Transverse colon (tissue), 4 donors: ENCODE results near the gene CXCR4. TPM values are rescaled to one million over a fixed set of nuclear protein-coding genes. Genes with fewer than 3 reads are reported as not detected.

Experiments used
- DNase-seq: peaks from one replicate; pipeline ENCODE4 v3.0.0-alpha.2; 2019
- H3K27ac ChIP-seq, 4 donors: fragments of 200-600 bp; sonication (generic); 2 replicates each; pipeline ENCODE4 v1.5.1; 2016 to 2018; ENCODE audit warnings: inconsistent platforms in 4 of 4
- H3K27me3 ChIP-seq: fragments of 200-600 bp; sonication (generic); 2 replicates; pipeline ENCODE4 v1.5.1; 2017; ENCODE audit warnings: inconsistent platforms
- H3K36me3 ChIP-seq, 4 donors: fragments of 200-600 bp; sonication (generic); 2 replicates each; pipeline ENCODE4 v1.5.1; 2017 to 2019; ENCODE audit warnings: inconsistent platforms in 4 of 4
- H3K4me1 ChIP-seq, 4 donors: fragments of 200-600 bp; sonication (generic); 2 replicates each; pipeline ENCODE4 v1.5.1; 2017 to 2020; ENCODE audit warnings: inconsistent platforms in 4 of 4
- H3K4me3 ChIP-seq, 4 donors: fragments of 200-600 bp; sonication (generic); 1 replicate in 1 of 4; 2 replicates in 3 of 4; pipeline versions ENCODE4 v1.5.1 to v1.6.1; 2017 to 2019; ENCODE audit warnings: inconsistent platforms in 4 of 4
- H3K9me3 ChIP-seq, 2 donors: fragments of 200-600 bp; sonication (generic); 2 replicates each; pipeline ENCODE4 v1.5.1; 2017 to 2019; ENCODE audit warnings: inconsistent platforms in 2 of 2
- EP300 ChIP-seq: sonication (generic); formaldehyde crosslinking; IDR thresholded peaks from one replicate; pipeline ENCODE4 v1.6.1; 2017; ENCODE audit warnings: antibody characterized with exemption, low read depth
- POLR2A ChIP-seq: fragments of 450-650 bp; IDR thresholded peaks from one replicate; pipeline ENCODE4 v1.6.1; 2016; ENCODE audit warnings: antibody characterized with exemption, mild to moderate bottlenecking, moderate library complexity
- POLR2AphosphoS5 ChIP-seq, 3 donors: sonication (generic); formaldehyde crosslinking; IDR thresholded peaks; one replicate each; pipeline ENCODE4 v1.6.1; 2016; ENCODE audit warnings: antibody characterized with exemption in 3 of 3
- WGBS, 2 donors: methylation state at CpG; one replicate each; pipeline ENCODE4 v1.1.5; 2018; ENCODE audit warnings: low coverage in 1 of 2; 5-methylcytosine and 5-hydroxymethylcytosine counted together
- in situ Hi-C, 4 donors: fragments of 200-750 bp; cut with MboI; loops; one replicate each; pipeline versions ENCODE4 v1.15.0 to v1.15.1; 2017; ENCODE audit warnings: low sequenced_read_pairs in 3 of 4, low pct_ligation_motif_present in 1 of 4, low pct_unique_long_range_greater_than_20kb in 1 of 4
- intact Hi-C: fragments of 100-400 bp; cut with DNase I; formaldehyde crosslinking; loops from one replicate; pipeline ENCODE4 v1.15.1; 2023; ENCODE audit warnings: low total_unique reads
- total RNA-seq, 4 donors: library from RNA; depleted of rRNA; stranded (reverse); fragments of >200 nt; gene quantifications; one replicate each; pipeline ENCODE4 v1.1.0, GENCODE V29; 2016
- TF ChIP-seq, protein P1 (sequence below), 5 experiments: fragments of 200-600 bp in 3 of 5; fragments of 450-650 bp in 2 of 5; sonication (generic) in 3 of 5; IDR thresholded peaks; 1 replicate in 2 of 5; 2 replicates in 3 of 5; pipeline ENCODE4 v1.5.1; 2016 to 2017; ENCODE audit warnings: antibody characterized with exemption in 5 of 5, inconsistent platforms in 3 of 5, mild to moderate bottlenecking in 2 of 5, moderate library complexity in 1 of 5

The CXCR4 gene
- total RNA-seq, 4 donors from 2014 or later = 9.6 to 62.7 (median 27.0) TPM

DNA sequence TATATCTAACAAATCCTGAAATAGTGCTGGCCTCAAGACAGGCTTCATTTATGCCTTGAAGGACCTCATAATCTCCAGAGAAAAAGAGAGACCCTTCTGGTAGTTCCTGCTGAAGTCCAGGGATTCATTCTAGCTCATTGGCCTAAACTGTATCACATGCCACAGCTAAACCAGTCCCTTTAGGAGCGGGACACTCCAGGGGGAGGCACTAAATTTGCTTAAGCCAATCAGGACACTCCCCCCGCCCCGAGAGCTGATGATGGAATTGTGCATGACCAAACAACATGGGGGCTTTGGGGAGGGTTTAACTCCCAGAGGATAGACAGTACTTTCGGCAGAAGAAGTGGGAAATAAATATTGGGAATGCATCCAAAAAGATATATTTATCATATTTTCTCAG, 36.4 kb upstream of the CXCR4 start:
- H3K27me3 ChIP-seq = no peaks in the 10 kb centered on the region
- no peaks in the 10 kb centered on the region for H3K36me3 ChIP-seq
- TF ChIP-seq EP300 (no peak), POLR2A (no peak), POLR2AphosphoS5 (IDR thresholded peaks at IDR 0.05) (no peak)
- TF ChIP-seq, protein P1, sequence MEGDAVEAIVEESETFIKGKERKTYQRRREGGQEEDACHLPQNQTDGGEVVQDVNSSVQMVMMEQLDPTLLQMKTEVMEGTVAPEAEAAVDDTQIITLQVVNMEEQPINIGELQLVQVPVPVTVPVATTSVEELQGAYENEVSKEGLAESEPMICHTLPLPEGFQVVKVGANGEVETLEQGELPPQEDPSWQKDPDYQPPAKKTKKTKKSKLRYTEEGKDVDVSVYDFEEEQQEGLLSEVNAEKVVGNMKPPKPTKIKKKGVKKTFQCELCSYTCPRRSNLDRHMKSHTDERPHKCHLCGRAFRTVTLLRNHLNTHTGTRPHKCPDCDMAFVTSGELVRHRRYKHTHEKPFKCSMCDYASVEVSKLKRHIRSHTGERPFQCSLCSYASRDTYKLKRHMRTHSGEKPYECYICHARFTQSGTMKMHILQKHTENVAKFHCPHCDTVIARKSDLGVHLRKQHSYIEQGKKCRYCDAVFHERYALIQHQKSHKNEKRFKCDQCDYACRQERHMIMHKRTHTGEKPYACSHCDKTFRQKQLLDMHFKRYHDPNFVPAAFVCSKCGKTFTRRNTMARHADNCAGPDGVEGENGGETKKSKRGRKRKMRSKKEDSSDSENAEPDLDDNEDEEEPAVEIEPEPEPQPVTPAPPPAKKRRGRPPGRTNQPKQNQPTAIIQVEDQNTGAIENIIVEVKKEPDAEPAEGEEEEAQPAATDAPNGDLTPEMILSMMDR (IDR thresholded peaks at IDR 0.05) = no peak
- in situ Hi-C loops (no loop called here), intact Hi-C loops (no loop called here)
- DNase-seq = no peak
- no peak overlapping the region for H3K4me3 ChIP-seq
- H3K9me3 ChIP-seq = no peaks in the 10 kb centered on the region
- H3K4me1 ChIP-seq = no peaks in the 10 kb centered on the region
- H3K27ac ChIP-seq = no peak overlapping the region
- WGBS, 2 donors = 80 to 82% methylated on average over 1 to 4 of the region's 4 CpGs

GRCh38 chr2:136151021-136151971, 33.3 kb upstream of the CXCR4 start:
- TF ChIP-seq POLR2A (no peak), POLR2AphosphoS5 (IDR thresholded peaks at IDR 0.05) (no peak), EP300 (no peak)
- TF ChIP-seq, protein P1 (IDR thresholded peaks at IDR 0.05) = no peak
- Histone ChIP-seq H3K4me1 (no peaks in the 10 kb centered on the region), H3K36me3 (no peaks in the 10 kb centered on the region), H3K4me3 (no peak overlapping the region), H3K9me3 (no peaks in the 10 kb centered on the region), H3K27ac (no peak overlapping the region), H3K27me3 (no peaks in the 10 kb centered on the region)
- in situ Hi-C loops = no loop called here
- DNase-seq = no peak
- intact Hi-C loops = no loop called here
- 70 to 83% methylated on average over 7 of the region's 7 CpGs for WGBS, 2 donors

- Histone ChIP-seq H3K27me3 (no peaks in the 10 kb centered on the region), H3K4me3 (no peak overlapping the region), H3K27ac (no peak overlapping the region), H3K4me1 (no peaks in the 10 kb centered on the region), H3K9me3 (no peaks in the 10 kb centered on the region), H3K36me3 (no peaks in the 10 kb centered on the region)
- intact Hi-C loops = no loop called here
- TF ChIP-seq EP300 (no peak), POLR2AphosphoS5 (IDR thresholded peaks at IDR 0.05) (no peak), POLR2A (no peak)
- TF ChIP-seq, protein P1 (IDR thresholded peaks at IDR 0.05) = no peak
- no peak for DNase-seq
- 0 to 86% methylated on average over 1 of the region's 1 CpG for WGBS, 2 donors
- in situ Hi-C loops = no loop called here
Observed at GRCh38 chr2:136149011-136149410, 31.1 kb upstream of the CXCR4 start.

GRCh38 chr2:136146564-136146963, 28.6 kb upstream of the CXCR4 start:
- H3K27me3 ChIP-seq = no peaks in the 10 kb centered on the region
- H3K4me3 ChIP-seq = no peak overlapping the region
- no peak overlapping the region for H3K27ac ChIP-seq
- H3K4me1 ChIP-seq = no peaks in the 10 kb centered on the region
- H3K9me3 ChIP-seq = no peaks in the 10 kb centered on the region
- in situ Hi-C loops = no loop called here
- intact Hi-C loops = no loop called here
- no peak for TF ChIP-seq POLR2A
- TF ChIP-seq, protein P1 (IDR thresholded peaks at IDR 0.05) = no peak
- H3K36me3 ChIP-seq = no peaks in the 10 kb centered on the region
- no peak for DNase-seq
